ENCODE measurements around the gene TNFRSF9. TPM values are rescaled to one million over a fixed set of nuclear protein-coding genes. Genes with fewer than 3 reads are reported as not detected.
"Not testable (repeated sequence)": the region's sequence is repeated elsewhere in the genome, so short reads cannot be mapped to it uniquely, and the experiment has no call there.

The TNFRSF9 gene
- total RNA-seq, 4 donors from 2014 or later, result 0.48 TPM; not detected in 3

- in situ Hi-C loops (cut with MboI; ENCODE audit: low pct_ligation_motif_present in 1 of 4, low pct_unique_long_range_greater_than_20kb in 1 of 4, low sequenced_read_pairs in 3 of 4), result no loop called here
- intact Hi-C loops (cut with DNase I; ENCODE audit: low total_unique reads), result no loop called here
- DNase-seq, result no peak
- Histone ChIP-seq H3K4me3 (no peak overlapping the region), H3K27me3 (no peaks in the 10 kb centered on the region), H3K36me3 (peaks cover 0 to 33% (median 13%) of the 10 kb centered on the region in 4 donors), H3K9me3 (no peaks in the 10 kb centered on the region), H3K27ac (no peak overlapping the region), H3K4me1 (peaks cover 13 to 35% (median 17%) of the 10 kb centered on the region in 4 donors)
- no peak for TF ChIP-seq CTCF (IDR thresholded peaks at IDR 0.05)
- no peak for TF ChIP-seq POLR2AphosphoS5 (IDR thresholded peaks at IDR 0.05)
- TF ChIP-seq EP300 (IDR thresholded peaks at IDR 0.05; ENCODE audit: low read depth), result no peak
- TF ChIP-seq POLR2A (IDR thresholded peaks at IDR 0.05), result no peak
- 91% methylated on average over 3 of the region's 3 CpGs for WGBS, 2 donors (ENCODE audit: low coverage in 1 of 2)
Observed at GRCh38 chr1:7964476-7964875, 23.8 kb upstream of the TNFRSF9 start.

- H3K4me1 ChIP-seq, result peaks cover 13 to 35% (median 17%) of the 10 kb centered on the region in 4 donors
- H3K36me3 ChIP-seq, result peaks cover 0 to 27% (median 12%) of the 10 kb centered on the region in 4 donors
- DNase-seq; H3K27me3 ChIP-seq; H3K27ac ChIP-seq; in situ Hi-C loops (cut with MboI; ENCODE audit: low pct_ligation_motif_present in 1 of 4, low pct_unique_long_range_greater_than_20kb in 1 of 4, low sequenced_read_pairs in 3 of 4); H3K4me3 ChIP-seq; intact Hi-C loops (cut with DNase I; ENCODE audit: low total_unique reads); H3K9me3 ChIP-seq: not testable (repeated sequence)
- 91 to 92% methylated on average over 4 to 7 of the region's 7 CpGs for WGBS, 2 donors (ENCODE audit: low coverage in 1 of 2)
Observed at GRCh38 chr1:7963841-7964240, 23.2 kb upstream of the TNFRSF9 start.

- 94 to 96% methylated on average over 5 to 12 of the region's 12 CpGs for WGBS, 2 donors (ENCODE audit: low coverage in 1 of 2)
- H3K4me3 ChIP-seq; H3K27me3 ChIP-seq; intact Hi-C loops (cut with DNase I; ENCODE audit: low total_unique reads); DNase-seq; in situ Hi-C loops (cut with MboI; ENCODE audit: low pct_ligation_motif_present in 1 of 4, low pct_unique_long_range_greater_than_20kb in 1 of 4, low sequenced_read_pairs in 3 of 4); H3K27ac ChIP-seq; H3K9me3 ChIP-seq: not testable (repeated sequence)
- peaks cover 13 to 35% (median 17%) of the 10 kb centered on the region in 4 donors for H3K4me1 ChIP-seq
- peaks cover 0 to 25% (median 12%) of the 10 kb centered on the region in 4 donors for H3K36me3 ChIP-seq
Observed at GRCh38 chr1:7963378-7963730, 22.7 kb upstream of the TNFRSF9 start.

GRCh38 chr1:7962636-7963377 lies 22.2 kb upstream of the TNFRSF9 start:
- in situ Hi-C loops (cut with MboI; ENCODE audit: low pct_ligation_motif_present in 1 of 4, low pct_unique_long_range_greater_than_20kb in 1 of 4, low sequenced_read_pairs in 3 of 4), result no loop called here
- Histone ChIP-seq H3K4me3 (peak overlapping the region in 1 of 4 donors; percentile 84), H3K36me3 (peaks cover 0 to 25% (median 12%) of the 10 kb centered on the region in 4 donors), H3K27ac (peak overlapping the region in 3 of 4 donors; percentile 89 to 95 (median 93)), H3K9me3 (no peaks in the 10 kb centered on the region), H3K4me1 (peaks cover 13 to 35% (median 17%) of the 10 kb centered on the region in 4 donors), H3K27me3 (no peaks in the 10 kb centered on the region)
- intact Hi-C loops (cut with DNase I; ENCODE audit: low total_unique reads), result no loop called here
- DNase-seq, result no peak
- 82 to 84% methylated on average over 8 to 11 of the region's 11 CpGs for WGBS, 2 donors (ENCODE audit: low coverage in 1 of 2)
- no peak for TF ChIP-seq POLR2A (IDR thresholded peaks at IDR 0.05)
- no peak for TF ChIP-seq CTCF (IDR thresholded peaks at IDR 0.05)

GRCh38 chr1:7962014-7962335 lies 21.3 kb upstream of the TNFRSF9 start:
- TF ChIP-seq POLR2A (IDR thresholded peaks at IDR 0.05) (no peak), POLR2AphosphoS5 (IDR thresholded peaks at IDR 0.05) (no peak), EP300 (IDR thresholded peaks at IDR 0.05; ENCODE audit: low read depth) (no peak), CTCF (IDR thresholded peaks at IDR 0.05) (no peak)
- intact Hi-C loops (cut with DNase I; ENCODE audit: low total_unique reads), result no loop called here
- Histone ChIP-seq H3K4me1 (peaks cover 9 to 29% (median 17%) of the 10 kb centered on the region in 4 donors), H3K9me3 (no peaks in the 10 kb centered on the region), H3K4me3 (peak overlapping the region; percentile 74 to 86 (median 82)), H3K27me3 (no peaks in the 10 kb centered on the region), H3K36me3 (peaks cover 0 to 22% (median 10%) of the 10 kb centered on the region in 4 donors), H3K27ac (peak overlapping the region; percentile 89 to 95 (median 94))
- in situ Hi-C loops (cut with MboI; ENCODE audit: low pct_ligation_motif_present in 1 of 4, low pct_unique_long_range_greater_than_20kb in 1 of 4, low sequenced_read_pairs in 3 of 4), result no loop called here
- WGBS, 2 donors (ENCODE audit: low coverage in 1 of 2), result 0% methylated on average over 10 of the region's 10 CpGs; no CpG with 5 or more reads in 1 of the 2 donors
- DNase-seq, result no peak

All from transverse colon (tissue), 4 donors.